PC-3 (cell line): ENCODE results near the gene TMEM131.

Experiments
- CTCF ChIP-seq: fragments of 300-600 bp; sonication (generic); conservative IDR thresholded peaks from 2 replicates; pipeline ENCODE4 v1.5.1; 2017; ENCODE audit warnings: antibody characterized with exemption, low read depth, mild to moderate bottlenecking, low read length
- EZH2 ChIP-seq: fragments of 300-600 bp; sonication (generic); IDR thresholded peaks from one replicate; pipeline ENCODE4 v1.6.1; 2017; ENCODE audit warnings: antibody characterized with exemption, mild to moderate bottlenecking, low read length; ENCODE audit not compliant: unreplicated experiment
- EZH2phosphoT487 ChIP-seq: fragments of 300-600 bp; sonication (generic); IDR thresholded peaks from 2 replicates; pipeline ENCODE4 v1.6.1; 2018; ENCODE audit warnings: mild to moderate bottlenecking, antibody characterized with exemption, low read length, borderline replicate concordance

GRCh38 chr2:97914691-97915213 lies 81.0 kb downstream of the TMEM131 start:
- TF ChIP-seq CTCF (no peak), EZH2 (no peak), EZH2phosphoT487 (no peak)
